GM04504 (cell line): Measurements from ENCODE around the gene DCAF15.

Experiments used
- DNase-seq: peaks from one replicate; pipeline ENCODE4 v3.0.0-alpha.2; 2012; ENCODE audit warnings: low read depth

Gene DCAF15

DNA sequence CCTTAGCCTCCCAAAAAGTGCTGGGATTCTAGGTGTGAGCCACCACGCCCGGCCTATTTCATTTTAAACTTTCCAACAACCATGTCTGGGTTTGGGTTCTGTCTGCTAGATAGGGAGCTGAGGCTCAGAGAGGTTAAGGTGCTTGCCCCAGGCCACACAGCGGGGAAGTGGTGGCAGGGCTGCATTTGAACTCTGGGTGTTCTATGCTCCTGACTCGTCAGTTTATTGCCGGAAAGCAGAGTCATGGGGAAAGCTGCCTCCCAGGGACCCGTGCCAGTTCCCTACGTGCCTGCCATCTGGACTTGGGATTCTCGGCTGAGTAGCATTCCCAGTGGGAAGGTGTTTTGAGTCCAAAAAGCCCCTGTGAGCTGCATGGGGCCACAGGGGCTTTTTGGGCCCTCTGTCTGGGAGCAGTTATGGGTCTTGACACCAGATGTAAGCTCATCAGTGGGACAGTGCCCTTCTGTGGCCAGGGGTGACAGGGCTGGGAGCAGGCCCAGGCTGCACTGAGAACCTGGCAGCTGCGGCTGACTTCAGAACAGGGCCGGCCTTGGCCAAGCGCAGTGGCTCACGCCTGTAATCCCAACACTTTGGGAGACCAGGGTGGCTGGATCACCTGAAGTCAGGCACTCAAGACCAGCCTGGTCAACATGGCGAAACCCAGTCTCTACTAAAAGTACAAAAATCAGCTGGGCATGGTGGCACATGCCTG lies 42.9 kb downstream of the DCAF15 start:
- DNase-seq, result peak; percentile 75

- no peak for DNase-seq
Measured at GRCh38 chr19:13995878-13996765, 43.8 kb downstream of the DCAF15 start.

DNA sequence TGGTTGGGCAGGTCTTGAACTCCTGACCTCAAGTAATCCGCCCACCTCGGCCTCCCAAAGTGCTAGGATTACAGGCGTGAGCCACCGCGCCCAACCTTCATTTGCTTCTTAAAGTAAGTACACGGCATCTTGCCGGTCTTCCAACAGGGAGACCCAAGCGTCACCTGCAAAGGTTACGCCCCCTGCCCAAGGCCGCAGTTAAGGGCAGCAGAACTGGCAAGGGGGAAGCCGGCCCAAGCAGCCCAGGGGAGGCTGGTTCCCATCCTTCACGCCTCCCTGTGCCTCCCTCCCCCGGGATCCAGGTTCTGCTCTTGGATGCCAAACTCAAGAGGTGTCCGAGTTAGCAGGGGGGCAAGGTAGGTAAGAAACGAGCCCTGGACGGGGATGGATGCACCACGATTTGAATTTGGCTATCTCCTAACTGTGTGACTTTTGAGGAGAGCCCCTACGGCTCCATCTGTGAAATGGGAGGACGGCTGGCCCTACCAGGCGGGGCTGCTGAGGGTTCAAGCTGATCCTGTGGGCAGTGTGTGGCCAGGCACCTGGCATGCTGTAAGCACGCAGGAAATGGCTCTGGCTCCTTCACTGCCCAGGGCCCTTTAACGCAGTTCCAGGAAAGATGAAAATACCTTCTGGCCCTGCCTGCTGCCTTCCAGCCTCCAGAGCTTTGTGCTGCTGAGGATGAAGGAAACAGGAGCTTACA lies 44.8 kb downstream of the DCAF15 start:
- no peak for DNase-seq

DNA sequence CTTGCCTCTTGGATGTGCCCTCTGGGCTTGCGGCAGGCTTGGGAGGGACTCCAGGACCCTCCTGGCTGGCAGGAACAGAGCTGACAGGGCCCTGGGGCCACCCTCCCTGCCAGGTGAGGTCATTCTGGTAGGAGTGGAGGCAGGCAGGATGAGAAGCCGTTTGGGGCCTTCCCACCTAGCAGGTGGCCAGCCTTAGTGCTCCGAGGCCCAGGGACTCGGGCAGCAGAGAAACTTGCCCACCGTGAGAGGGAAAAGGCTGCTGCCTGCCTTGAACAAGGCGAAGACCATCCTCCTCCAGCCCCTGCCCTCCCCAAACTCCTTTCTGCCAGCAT lies 45.3 kb downstream of the DCAF15 start:
- DNase-seq, result no peak

GRCh38 chr19:13998426-13998825 lies 46.1 kb downstream of the DCAF15 start:
- no peak for DNase-seq

- DNase-seq, result no peak
Measured at GRCh38 chr19:13999085-13999484, 46.8 kb downstream of the DCAF15 start.

DNA sequence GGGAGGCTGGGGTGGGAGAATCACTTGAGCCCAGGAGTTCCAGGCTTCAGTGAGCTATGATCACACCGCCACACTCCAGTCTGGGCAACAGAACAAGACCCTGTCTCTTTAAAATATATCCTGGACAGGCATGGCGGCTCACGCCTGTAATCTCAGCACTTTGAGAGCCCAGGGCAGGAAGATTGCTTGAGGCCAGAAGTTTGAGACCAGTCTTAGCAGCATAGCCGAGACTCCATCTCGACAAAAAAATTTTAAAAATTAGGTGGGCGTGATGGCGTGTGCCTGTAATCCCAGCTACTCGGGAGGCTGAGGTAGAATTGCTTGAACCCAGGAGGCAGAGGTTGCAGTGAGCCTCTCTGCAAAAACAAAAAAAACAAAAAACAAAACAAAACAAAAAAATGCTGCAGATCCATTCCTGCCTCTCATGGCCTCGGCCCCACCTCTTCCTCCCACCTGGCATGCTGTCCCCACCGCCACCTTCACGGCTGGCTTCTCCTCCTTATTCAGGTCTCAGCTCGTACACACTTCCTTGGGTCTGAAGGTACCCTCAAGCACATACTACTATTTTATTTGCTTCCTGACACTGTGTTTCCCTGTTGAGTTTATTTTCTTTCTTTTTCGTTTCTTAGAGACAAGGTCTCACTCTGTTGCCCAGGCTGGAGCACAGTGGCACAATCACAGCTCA lies 48.5 kb downstream of the DCAF15 start:
- no peak for DNase-seq

DNA sequence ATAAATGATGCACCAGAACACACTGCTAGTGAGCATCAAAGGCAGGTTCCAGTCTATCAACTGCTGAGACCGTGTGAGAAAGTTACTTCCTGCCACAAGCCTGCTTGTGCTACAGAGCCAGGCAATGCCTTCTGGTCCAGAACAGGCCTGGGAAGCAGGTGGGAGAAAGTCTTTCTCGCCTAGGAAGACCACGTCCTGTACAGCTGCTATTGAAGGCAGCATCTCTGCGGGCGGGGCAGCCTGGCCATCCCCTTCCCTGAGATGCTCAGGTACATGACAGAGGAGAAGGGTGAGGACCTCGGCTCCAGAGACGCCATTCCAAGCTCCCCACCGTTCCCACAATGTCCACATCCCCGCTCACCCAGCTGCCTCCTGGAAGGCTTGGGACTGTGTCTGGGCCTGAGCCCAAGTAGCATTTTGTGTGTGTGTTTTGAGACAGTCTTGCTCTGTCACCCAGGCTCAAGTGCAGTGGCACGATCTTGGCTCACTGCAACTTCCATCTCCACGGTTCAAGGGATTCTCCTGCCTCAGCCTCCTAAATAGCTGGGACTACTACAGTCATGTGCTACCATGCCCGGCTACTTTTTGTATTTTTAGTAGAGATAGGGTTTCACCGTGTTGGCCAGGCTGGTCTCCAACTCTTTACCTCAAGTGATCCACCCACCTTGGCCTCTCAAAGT lies 50.4 kb downstream of the DCAF15 start:
- DNase-seq, result no peak

GRCh38 chr19:14003251-14004055 lies 51.1 kb downstream of the DCAF15 start:
- no peak for DNase-seq

- DNase-seq, result no peak
Measured at GRCh38 chr19:14004619-14005348, 52.5 kb downstream of the DCAF15 start.

GRCh38 chr19:14005349-14006084 lies 53.2 kb downstream of the DCAF15 start:
- peak; percentile 66 for DNase-seq

GRCh38 chr19:14006085-14006765 lies 53.9 kb downstream of the DCAF15 start, which contains the start of gene RFX1:
Gene RFX1 (minus strand): TSS chr19:14006320. CDS start chr19:13993843, 12,477 bp downstream.
- DNase-seq, result peak; percentile 100

GRCh38 chr19:14006766-14007562 lies 54.7 kb downstream of the DCAF15 start:
- DNase-seq, result no peak
